Neural cell (in vitro differentiated cells): Measurements from ENCODE around the gene FYN.

Experiments used
- EP300 ChIP-seq: fragments of 450-650 bp; conservative IDR thresholded peaks from 2 replicates; pipeline ENCODE4 v1.6.1; 2014; ENCODE audit warnings: antibody characterized with exemption, mild to moderate bottlenecking, moderate library complexity; ENCODE audit not compliant: poor library complexity, severe bottlenecking
- EZH2 ChIP-seq: fragments of 200-600, 300-800 bp; shearing (Covaris generic), sonication (generic); IDR thresholded peaks from 2 replicates; pipeline ENCODE4 v1.6.1; 2014; ENCODE audit warnings: antibody characterized with exemption, low read length, borderline replicate concordance, mild to moderate bottlenecking; ENCODE audit not compliant: insufficient read depth, poor library complexity, severe bottlenecking
- POLR2AphosphoS5 ChIP-seq: IDR thresholded peaks from 2 replicates; pipeline ENCODE4 v1.6.1; 2012
- RAD21 ChIP-seq: fragments of 450-650 bp; conservative IDR thresholded peaks from 2 replicates; pipeline ENCODE4 v1.6.1; 2014; ENCODE audit warnings: antibody characterized with exemption, mild to moderate bottlenecking, moderate library complexity
- SMC3 ChIP-seq: fragments of 450-650 bp; conservative IDR thresholded peaks from 2 replicates; pipeline ENCODE4 v1.6.1; 2014; ENCODE audit warnings: antibody characterized with exemption, mild to moderate bottlenecking, moderate library complexity; ENCODE audit not compliant: poor library complexity
- TAF1 ChIP-seq: IDR thresholded peaks from 2 replicates; pipeline ENCODE4 v1.6.1; 2012; ENCODE audit warnings: low read depth
- TF ChIP-seq, protein P1 (sequence below): fragments of 450-650 bp; IDR thresholded peaks from 2 replicates; pipeline ENCODE4 v1.5.1; 2014; ENCODE audit warnings: antibody characterized with exemption, mild to moderate bottlenecking, moderate library complexity; ENCODE audit not compliant: poor library complexity, severe bottlenecking
- TF ChIP-seq, protein P2 (sequence below): IDR thresholded peaks from 2 replicates; pipeline ENCODE4 v1.6.1; 2012; ENCODE audit warnings: borderline replicate concordance

DNA sequence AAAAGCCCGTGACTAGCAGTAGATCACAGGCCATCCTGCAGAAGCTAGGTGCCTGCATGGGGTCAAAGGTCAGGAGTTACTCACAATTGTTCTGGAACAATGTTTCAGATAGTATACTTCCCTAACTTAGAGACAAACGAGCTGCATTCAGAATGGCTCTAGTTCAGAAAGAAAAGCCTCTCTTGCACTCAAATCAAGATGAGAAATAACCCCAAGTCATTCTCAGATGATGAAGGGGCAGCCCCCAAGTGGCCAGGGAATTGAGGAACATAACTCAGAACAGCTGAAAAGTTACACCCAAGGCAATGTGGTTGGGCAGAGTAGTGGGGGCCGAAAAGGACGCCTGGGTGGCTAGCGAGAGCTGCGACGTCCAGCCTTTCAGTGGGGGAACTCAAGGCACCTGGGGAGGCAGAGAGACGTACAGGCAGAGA is 27.8 kb downstream of the FYN start:
- TF ChIP-seq, protein P1, sequence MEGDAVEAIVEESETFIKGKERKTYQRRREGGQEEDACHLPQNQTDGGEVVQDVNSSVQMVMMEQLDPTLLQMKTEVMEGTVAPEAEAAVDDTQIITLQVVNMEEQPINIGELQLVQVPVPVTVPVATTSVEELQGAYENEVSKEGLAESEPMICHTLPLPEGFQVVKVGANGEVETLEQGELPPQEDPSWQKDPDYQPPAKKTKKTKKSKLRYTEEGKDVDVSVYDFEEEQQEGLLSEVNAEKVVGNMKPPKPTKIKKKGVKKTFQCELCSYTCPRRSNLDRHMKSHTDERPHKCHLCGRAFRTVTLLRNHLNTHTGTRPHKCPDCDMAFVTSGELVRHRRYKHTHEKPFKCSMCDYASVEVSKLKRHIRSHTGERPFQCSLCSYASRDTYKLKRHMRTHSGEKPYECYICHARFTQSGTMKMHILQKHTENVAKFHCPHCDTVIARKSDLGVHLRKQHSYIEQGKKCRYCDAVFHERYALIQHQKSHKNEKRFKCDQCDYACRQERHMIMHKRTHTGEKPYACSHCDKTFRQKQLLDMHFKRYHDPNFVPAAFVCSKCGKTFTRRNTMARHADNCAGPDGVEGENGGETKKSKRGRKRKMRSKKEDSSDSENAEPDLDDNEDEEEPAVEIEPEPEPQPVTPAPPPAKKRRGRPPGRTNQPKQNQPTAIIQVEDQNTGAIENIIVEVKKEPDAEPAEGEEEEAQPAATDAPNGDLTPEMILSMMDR = no peak
- TF ChIP-seq POLR2AphosphoS5 = no peak
- no peak for TF ChIP-seq EZH2
- TF ChIP-seq RAD21 = no peak
- no peak for TF ChIP-seq EP300
- TF ChIP-seq, protein P2, sequence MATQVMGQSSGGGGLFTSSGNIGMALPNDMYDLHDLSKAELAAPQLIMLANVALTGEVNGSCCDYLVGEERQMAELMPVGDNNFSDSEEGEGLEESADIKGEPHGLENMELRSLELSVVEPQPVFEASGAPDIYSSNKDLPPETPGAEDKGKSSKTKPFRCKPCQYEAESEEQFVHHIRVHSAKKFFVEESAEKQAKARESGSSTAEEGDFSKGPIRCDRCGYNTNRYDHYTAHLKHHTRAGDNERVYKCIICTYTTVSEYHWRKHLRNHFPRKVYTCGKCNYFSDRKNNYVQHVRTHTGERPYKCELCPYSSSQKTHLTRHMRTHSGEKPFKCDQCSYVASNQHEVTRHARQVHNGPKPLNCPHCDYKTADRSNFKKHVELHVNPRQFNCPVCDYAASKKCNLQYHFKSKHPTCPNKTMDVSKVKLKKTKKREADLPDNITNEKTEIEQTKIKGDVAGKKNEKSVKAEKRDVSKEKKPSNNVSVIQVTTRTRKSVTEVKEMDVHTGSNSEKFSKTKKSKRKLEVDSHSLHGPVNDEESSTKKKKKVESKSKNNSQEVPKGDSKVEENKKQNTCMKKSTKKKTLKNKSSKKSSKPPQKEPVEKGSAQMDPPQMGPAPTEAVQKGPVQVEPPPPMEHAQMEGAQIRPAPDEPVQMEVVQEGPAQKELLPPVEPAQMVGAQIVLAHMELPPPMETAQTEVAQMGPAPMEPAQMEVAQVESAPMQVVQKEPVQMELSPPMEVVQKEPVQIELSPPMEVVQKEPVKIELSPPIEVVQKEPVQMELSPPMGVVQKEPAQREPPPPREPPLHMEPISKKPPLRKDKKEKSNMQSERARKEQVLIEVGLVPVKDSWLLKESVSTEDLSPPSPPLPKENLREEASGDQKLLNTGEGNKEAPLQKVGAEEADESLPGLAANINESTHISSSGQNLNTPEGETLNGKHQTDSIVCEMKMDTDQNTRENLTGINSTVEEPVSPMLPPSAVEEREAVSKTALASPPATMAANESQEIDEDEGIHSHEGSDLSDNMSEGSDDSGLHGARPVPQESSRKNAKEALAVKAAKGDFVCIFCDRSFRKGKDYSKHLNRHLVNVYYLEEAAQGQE = no peak
- no peak for TF ChIP-seq TAF1
- no peak for TF ChIP-seq SMC3
